GM10266 (cell line): ENCODE data around the gene FBXL13.

ENCODE experiments used
- DNase-seq: peaks from one replicate; pipeline ENCODE4 v3.0.0; 2012; ENCODE audit errors: extremely low spot score
- CTCF ChIP-seq: IDR thresholded peaks from 2 replicates; pipeline ENCODE4 v1.5.1; 2012; ENCODE audit warnings: mild to moderate bottlenecking, low read depth; ENCODE audit not compliant: control insufficient read depth, insufficient read depth; ENCODE audit errors: missing control alignments

The FBXL13 gene

DNA sequence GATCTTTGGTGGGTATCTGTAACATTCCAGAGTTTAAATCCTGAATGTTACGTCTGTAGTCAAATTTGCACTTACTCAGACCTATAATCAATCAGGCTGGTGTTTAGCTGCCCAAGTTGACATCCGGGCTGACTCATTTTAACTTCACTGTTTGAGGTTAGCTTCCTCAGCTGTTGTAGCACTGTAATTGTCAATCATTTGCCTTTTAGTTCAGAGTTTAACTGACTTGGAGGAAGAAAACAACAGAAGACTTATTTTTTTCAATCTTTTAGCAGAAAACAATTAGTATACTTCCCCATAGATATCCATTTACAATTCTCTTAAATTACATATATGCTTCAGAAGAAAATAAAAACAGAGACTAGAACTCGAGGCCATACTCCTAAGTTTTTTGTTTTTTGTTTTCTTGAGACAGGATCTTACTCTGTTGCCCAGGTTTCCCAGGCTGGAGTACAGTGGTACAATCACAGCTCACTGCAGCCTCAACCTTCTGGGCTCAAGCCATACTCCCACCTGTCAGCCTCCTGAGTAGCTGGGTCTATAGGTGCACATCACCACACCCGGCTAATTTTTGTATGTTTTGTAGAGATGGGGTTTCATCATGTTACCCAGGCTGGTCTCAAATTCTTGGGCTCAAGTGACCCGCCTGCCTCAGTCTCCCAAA, 200.3 kb downstream of the FBXL13 start:
- peak; percentile 47 for DNase-seq
- no peak for TF ChIP-seq CTCF

- no peak for TF ChIP-seq CTCF
- DNase-seq = no peak
Measured at GRCh38 chr7:102873470-102874165, 201.0 kb downstream of the FBXL13 start.

- no peak for DNase-seq
- no peak for TF ChIP-seq CTCF
Measured at GRCh38 chr7:102872460-102872859, 202.1 kb downstream of the FBXL13 start.

DNA sequence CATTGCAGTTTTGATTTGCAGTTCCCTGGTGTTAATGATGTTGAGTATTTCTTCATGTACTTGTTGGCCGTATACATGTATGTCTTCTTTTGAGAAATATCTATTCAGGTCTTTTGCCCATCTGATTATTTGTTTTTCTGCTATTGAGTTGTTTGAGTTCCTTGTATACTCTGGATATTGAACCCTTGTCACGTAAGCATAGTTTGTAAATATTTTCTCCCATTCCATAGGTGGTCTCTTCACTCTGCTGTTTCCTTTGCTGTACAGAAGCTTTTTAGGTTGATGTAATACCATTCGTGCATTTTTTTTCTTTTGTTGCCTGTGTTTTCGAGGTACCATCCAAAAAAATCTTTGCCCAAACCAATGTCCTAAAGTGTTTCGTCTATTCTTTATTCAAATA, 205.4 kb downstream of the FBXL13 start:
- DNase-seq = no peak
- no peak for TF ChIP-seq CTCF

GRCh38 chr7:102866535-102867215, 207.9 kb downstream of the FBXL13 start:
- TF ChIP-seq CTCF = no peak
- no peak for DNase-seq

DNA sequence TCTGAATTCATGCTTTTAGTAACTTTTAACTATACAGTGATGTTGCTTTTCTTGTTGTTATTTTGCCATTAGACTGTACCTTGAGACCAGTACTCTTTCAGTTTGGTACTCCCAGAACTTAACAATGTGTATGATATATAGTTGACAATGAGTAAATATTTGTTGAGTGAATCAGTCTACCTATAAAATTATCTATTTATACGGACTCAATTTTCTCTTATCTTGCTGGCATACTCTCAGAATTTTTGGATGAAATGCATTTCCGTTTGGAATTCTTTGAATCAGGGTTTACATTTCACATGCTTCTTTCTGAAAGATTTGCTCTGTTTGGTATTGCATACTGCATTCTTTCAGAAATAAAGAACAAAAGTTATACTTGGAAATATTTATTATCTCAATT, 209.6 kb downstream of the FBXL13 start:
- TF ChIP-seq CTCF = no peak
- no peak for DNase-seq

GRCh38 chr7:102860351-102860811, 214.2 kb downstream of the FBXL13 start:
- no peak for DNase-seq
- no peak for TF ChIP-seq CTCF
